ENCODE data around the gene DPYD. TPM values are rescaled to one million over a fixed set of nuclear protein-coding genes. Genes with fewer than 3 reads are reported as not detected.

Gene DPYD
- total RNA-seq, 2 experiments from 2014 or later: 34.4 to 35.9 TPM

DNA sequence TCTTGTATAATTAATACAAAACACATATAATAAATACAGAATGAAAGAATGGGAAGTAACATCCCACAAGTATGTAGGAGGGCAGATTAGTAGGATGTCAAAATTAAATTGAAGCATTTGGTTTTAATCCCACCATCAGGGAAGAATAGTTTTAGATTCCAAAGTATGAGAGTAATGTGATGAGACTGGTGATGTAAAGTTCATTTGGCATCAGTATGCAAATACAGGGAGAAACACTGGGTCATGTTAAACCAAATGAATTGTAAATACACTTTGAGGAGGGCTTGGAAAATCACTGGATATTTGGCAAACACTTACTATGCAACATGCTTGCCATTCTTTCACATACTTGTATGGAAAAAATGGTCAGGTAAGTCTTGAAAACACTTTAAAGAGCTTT is 358.8 kb downstream of the DPYD start:
- TF ChIP-seq, protein P1, sequence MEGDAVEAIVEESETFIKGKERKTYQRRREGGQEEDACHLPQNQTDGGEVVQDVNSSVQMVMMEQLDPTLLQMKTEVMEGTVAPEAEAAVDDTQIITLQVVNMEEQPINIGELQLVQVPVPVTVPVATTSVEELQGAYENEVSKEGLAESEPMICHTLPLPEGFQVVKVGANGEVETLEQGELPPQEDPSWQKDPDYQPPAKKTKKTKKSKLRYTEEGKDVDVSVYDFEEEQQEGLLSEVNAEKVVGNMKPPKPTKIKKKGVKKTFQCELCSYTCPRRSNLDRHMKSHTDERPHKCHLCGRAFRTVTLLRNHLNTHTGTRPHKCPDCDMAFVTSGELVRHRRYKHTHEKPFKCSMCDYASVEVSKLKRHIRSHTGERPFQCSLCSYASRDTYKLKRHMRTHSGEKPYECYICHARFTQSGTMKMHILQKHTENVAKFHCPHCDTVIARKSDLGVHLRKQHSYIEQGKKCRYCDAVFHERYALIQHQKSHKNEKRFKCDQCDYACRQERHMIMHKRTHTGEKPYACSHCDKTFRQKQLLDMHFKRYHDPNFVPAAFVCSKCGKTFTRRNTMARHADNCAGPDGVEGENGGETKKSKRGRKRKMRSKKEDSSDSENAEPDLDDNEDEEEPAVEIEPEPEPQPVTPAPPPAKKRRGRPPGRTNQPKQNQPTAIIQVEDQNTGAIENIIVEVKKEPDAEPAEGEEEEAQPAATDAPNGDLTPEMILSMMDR (IDR thresholded peaks at IDR 0.05): no peak
- no peak overlapping the region for H3K4me3 ChIP-seq (ENCODE audit: low read length)
- POLR2A ChIA-PET: no interaction called here
- H3K9me3 Mint-ChIP-seq: no peaks in the 10 kb centered on the region
- no peak overlapping the region for H3K4me3 Mint-ChIP-seq
- no peaks in the 10 kb centered on the region for H3K4me1 ChIP-seq (ENCODE audit: insufficient read depth, low read length)
- H3K4me1 Mint-ChIP-seq (ENCODE audit: low read depth): no peaks in the 10 kb centered on the region
- no peak overlapping the region for H3K27ac Mint-ChIP-seq
- peaks cover 5% of the 10 kb centered on the region for H3K36me3 ChIP-seq (ENCODE audit: insufficient read depth, low read length)
- no peaks in the 10 kb centered on the region for H3K27me3 Mint-ChIP-seq
- ATAC-seq (ENCODE audit: poor library complexity) (no peak), DNase-seq (no peak)
- no peak overlapping the region for H3K27ac ChIP-seq (ENCODE audit: low read depth in 1 of 2, low read length in 2 of 2)
- CTCF ChIA-PET: no interaction called here
- H3K36me3 Mint-ChIP-seq (ENCODE audit: low read depth): peaks cover 77% of the 10 kb centered on the region
- intact Hi-C loops (cut with DNase I, micrococcal nuclease): no loop called here
- no peaks in the 10 kb centered on the region for H3K9me3 ChIP-seq (ENCODE audit: control insufficient read depth in 1 of 2, insufficient read depth in 1 of 2, low read length in 2 of 2)
- H3K27me3 ChIP-seq (ENCODE audit: control insufficient read depth in 1 of 2, insufficient read depth in 2 of 2, low read length in 2 of 2): no peaks in the 10 kb centered on the region

GRCh38 chr1:97560714-97561113 is 360.1 kb downstream of the DPYD start:
- H3K4me3 ChIP-seq (ENCODE audit: low read length): no peak overlapping the region
- intact Hi-C loops (cut with DNase I, micrococcal nuclease): no loop called here
- H3K27ac ChIP-seq (ENCODE audit: low read depth in 1 of 2, low read length in 2 of 2): no peak overlapping the region
- no peaks in the 10 kb centered on the region for H3K9me3 Mint-ChIP-seq
- H3K27me3 Mint-ChIP-seq: no peaks in the 10 kb centered on the region
- no peaks in the 10 kb centered on the region for H3K4me1 ChIP-seq (ENCODE audit: insufficient read depth, low read length)
- H3K36me3 ChIP-seq (ENCODE audit: insufficient read depth, low read length): peaks cover 5% of the 10 kb centered on the region
- ChIA-PET CTCF (no interaction called here), POLR2A (no interaction called here)
- ATAC-seq (ENCODE audit: poor library complexity): no peak
- no peak overlapping the region for H3K4me3 Mint-ChIP-seq
- peaks cover 71% of the 10 kb centered on the region for H3K36me3 Mint-ChIP-seq (ENCODE audit: low read depth)
- no peaks in the 10 kb centered on the region for H3K9me3 ChIP-seq (ENCODE audit: control insufficient read depth in 1 of 2, insufficient read depth in 1 of 2, low read length in 2 of 2)
- DNase-seq: no peak
- no peaks in the 10 kb centered on the region for H3K4me1 Mint-ChIP-seq (ENCODE audit: low read depth)
- no peaks in the 10 kb centered on the region for H3K27me3 ChIP-seq (ENCODE audit: control insufficient read depth in 1 of 2, insufficient read depth in 2 of 2, low read length in 2 of 2)
- H3K27ac Mint-ChIP-seq: no peak overlapping the region
- TF ChIP-seq, protein P1 (IDR thresholded peaks at IDR 0.05): no peak

DNA sequence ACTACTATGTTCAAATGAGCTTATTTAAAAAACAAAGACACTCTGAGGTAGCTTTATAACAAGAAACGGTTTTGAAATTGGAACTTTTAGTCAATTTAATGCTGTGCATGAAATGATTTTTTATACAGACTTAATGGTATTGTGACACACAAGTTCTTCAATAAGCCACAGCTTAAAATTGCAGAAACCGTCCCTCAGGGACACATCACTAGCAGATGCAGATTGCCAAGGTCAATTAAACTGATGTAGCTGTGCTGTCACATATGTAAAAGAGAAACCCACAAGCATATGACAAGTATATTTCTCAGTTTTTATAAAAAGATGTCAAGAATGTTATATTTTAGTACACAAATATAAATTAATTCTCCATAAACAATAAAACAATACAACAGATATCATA is 366.9 kb downstream of the DPYD start:
- Mint-ChIP-seq H3K9me3 (no peaks in the 10 kb centered on the region), H3K4me1 (ENCODE audit: low read depth) (no peaks in the 10 kb centered on the region), H3K27ac (no peak overlapping the region), H3K4me3 (no peak overlapping the region), H3K27me3 (no peaks in the 10 kb centered on the region), H3K36me3 (ENCODE audit: low read depth) (peaks cover 55% of the 10 kb centered on the region)
- Histone ChIP-seq H3K4me3 (ENCODE audit: low read length) (no peak overlapping the region), H3K4me1 (ENCODE audit: insufficient read depth, low read length) (no peaks in the 10 kb centered on the region), H3K9me3 (ENCODE audit: control insufficient read depth in 1 of 2, insufficient read depth in 1 of 2, low read length in 2 of 2) (no peaks in the 10 kb centered on the region), H3K27me3 (ENCODE audit: control insufficient read depth in 1 of 2, insufficient read depth in 2 of 2, low read length in 2 of 2) (no peaks in the 10 kb centered on the region), H3K27ac (ENCODE audit: low read depth in 1 of 2, low read length in 2 of 2) (no peak overlapping the region), H3K36me3 (ENCODE audit: insufficient read depth, low read length) (peaks cover 18% of the 10 kb centered on the region)
- no peak for ATAC-seq (ENCODE audit: poor library complexity)
- TF ChIP-seq, protein P1 (IDR thresholded peaks at IDR 0.05): no peak
- ChIA-PET POLR2A (no interaction called here), CTCF (no interaction called here)
- no peak for DNase-seq
- intact Hi-C loops (cut with DNase I, micrococcal nuclease): no loop called here

Data from CD4-positive, alpha-beta T cell (primary cell).